ENCODE results near the gene CCDC57. TPM values are rescaled to one million over a fixed set of nuclear protein-coding genes. Genes with fewer than 3 reads are reported as not detected.
"Not testable (repeated sequence)": the region's sequence is repeated elsewhere in the genome, so short reads cannot be mapped to it uniquely, and the experiment has no call there.

The CCDC57 gene
- total RNA-seq, 1 donor from 2014 or later, result 22.6 TPM

DNA sequence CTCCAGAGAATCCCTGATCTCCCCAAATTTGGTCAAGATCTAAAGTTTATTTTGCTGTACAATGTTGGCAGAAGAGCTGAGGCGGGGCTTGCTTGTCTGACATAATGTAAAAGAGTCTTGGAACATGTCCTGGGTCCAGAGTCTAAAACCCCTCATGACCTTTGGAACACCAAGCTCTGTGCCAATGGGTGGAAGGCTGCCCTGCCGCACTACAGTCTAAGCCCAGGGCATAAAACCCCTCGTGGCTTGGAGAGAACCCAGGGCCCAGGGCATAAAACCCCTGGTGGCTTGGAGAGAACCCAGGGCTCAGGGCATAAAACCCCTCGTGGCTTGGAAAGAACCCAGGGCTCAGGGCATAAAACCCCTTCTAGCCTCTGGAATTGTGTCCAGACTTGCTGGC lies 36.7 kb downstream of the CCDC57 start:
- DNase-seq, result no peak

DNA sequence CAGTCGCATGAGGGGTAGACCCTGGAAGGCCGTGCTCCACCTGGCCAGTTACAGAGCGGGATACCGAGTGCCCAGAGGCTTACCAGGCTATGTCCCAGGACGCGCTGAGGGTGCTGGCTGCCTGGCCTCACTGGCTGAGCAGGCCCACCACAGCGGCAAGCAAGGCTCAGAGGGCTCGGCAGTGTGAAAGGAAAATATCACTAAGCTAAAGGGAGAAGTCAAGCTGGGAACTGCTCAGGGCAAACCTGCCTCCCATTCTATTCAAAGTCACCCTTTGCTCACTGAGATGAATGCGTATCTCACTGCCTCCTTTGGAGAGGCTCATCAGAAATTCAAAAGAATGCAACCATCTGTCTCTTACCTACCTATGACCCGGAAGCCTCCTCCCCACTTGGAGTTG lies 37.4 kb downstream of the CCDC57 start:
- no peak for DNase-seq

GRCh38 chr17:82174042-82174857 lies 38.4 kb downstream of the CCDC57 start:
- DNase-seq, result not testable (repeated sequence)

DNA sequence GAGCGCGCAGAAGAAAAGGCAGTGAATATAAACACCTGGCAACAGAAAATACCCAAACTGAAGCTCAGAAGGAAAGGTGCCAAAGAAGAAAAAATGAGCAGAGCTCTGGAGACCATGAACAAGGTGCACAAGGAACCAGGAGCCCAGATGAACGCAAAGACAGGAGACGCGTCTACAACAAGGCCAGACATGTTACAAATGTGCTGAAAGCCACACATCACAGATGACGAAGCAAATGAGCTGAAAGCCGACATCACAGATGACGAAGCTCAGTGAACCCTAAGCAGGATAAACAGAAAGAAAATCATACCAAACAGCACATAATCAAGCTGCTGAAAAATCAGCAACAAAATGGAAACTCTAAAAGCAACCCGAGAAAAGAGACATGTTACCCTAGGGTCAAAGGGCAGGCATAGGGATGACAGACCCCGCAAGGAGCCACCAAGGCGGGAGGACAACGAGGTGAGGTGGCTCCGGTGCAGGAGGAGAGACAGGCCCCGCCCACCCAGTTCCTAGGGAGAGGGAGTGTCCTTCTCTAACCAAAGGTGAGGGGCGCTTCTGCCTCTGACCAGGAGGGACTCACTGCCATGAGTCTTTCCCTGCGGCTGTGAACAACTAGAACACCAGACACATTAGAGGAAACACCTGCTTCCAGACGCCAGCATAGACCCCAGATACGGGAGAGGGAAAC lies 39.1 kb downstream of the CCDC57 start:
- DNase-seq, result no peak

DNA sequence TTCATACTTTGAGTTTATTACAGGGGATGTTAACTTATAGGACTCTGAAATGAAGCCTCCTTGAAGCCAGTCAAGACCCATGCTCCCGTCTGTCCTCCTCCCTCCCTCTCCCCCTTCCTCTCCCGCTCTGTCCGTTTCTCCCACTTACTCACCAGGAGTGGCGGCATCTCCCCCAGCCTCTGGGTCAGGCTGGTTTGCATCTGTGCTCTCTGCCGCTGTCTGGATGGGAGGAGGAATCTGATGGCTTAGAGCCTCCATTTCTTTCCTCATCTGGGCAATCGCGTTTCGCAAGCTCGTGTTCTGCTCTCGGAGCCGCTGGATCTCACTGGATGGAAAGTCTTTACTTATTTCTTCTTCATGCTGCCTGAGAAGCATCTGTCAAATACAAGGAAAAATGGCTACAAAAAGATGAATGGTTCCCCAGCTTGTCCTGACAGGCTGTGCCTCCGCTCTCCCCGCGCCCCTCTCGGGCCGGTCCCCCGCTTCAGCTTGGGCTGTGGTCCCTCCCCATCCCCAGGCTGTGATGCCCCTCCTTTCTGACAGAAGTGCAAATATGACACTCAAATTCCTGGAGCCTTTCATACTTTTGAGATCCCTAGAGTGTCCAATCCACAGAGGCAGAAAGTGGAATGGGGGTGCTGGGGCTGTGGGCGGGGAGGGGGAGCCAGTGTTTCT lies 40.0 kb downstream of the CCDC57 start:
- DNase-seq, result no peak

DNA sequence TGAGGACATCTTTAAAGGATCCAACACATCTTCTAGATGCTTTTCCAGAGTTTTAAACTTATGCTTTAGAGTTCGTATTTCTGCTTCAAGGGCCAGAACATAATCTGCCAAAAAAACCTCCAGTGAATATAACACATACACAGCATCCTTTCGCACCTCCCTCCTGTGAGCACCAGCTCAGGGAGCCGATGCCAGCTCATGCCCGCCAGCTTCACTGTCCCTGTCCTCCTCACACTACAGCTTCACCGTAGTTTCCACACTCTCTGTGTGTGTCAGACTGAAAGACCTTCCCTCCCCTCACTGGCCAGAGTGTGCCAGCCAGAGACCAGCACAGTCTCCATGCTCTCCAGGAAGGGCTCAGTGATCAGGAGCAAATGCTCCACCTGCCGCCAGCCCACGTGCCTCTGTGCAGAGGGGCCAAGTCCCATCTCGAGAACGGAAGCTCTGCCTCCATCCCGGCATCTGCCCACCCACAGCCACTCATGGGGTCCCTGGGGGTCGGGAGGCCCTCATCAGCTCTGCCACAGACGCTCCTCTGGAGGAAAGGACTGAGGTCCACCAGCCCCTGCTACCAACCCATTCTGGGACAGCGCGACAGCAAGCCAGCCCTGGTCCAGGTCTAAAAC lies 40.8 kb downstream of the CCDC57 start:
- no peak for DNase-seq

- no peak for DNase-seq
Measured at GRCh38 chr17:82170412-82170961, 42.2 kb downstream of the CCDC57 start.

- no peak for DNase-seq
Measured at GRCh38 chr17:82168568-82168967, 44.1 kb downstream of the CCDC57 start.

DNA sequence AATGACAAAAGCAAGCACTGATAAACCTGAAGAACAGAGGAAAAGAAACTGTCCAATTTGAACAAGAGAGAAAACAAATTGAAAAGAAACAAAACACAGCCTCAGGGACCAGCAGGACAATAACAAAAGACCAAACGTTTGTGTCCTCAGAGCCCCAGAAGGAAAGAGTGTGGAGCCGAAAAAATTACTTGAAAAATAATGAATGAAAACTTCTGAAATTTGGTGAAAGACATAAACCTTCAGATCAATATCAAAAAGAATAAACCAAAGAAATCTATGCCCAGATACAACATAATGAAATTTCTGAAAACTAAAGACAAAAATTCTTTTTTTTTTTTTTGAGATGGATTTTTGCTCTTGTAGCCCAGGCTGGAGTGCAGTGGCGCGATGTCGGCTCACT lies 45.6 kb downstream of the CCDC57 start:
- no peak for DNase-seq

DNA sequence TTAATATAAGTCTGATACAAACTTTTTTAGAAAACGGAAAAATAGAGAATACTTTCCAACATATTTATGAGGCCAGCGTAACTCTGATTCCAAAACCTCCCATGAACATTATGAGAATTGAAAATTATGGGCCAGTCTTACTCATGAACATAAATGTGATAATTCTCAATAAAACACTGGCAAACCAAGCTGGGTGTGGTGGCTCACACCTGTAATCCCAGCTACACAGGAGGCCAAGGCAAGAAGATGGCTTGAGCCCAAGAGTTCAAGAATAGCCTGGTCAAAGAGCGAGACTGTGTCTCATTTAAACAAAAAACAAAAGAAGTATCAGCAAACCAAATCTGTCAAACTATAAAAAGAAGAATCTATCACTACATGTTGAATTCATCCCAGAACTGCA lies 47.8 kb downstream of the CCDC57 start:
- no peak for DNase-seq

DNA sequence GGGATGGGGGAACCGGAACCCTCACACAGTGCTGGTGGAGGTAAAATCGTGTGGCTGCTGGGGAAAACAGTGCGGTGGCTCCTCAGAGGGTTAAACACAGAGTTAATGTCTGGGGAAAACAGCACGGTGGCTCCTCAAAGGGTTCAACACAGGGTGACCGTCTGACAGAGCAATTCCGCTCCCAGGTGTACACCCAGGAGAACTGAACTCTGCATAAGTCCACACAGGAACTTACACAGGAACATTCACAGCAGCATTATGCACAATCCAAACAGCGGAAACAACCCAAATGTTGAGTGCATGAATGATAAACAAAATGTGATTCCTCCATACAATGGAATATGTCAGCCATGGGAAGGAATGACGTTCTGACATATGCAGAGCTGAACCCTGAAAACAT lies 51.4 kb downstream of the CCDC57 start:
- DNase-seq, result no peak

DNA sequence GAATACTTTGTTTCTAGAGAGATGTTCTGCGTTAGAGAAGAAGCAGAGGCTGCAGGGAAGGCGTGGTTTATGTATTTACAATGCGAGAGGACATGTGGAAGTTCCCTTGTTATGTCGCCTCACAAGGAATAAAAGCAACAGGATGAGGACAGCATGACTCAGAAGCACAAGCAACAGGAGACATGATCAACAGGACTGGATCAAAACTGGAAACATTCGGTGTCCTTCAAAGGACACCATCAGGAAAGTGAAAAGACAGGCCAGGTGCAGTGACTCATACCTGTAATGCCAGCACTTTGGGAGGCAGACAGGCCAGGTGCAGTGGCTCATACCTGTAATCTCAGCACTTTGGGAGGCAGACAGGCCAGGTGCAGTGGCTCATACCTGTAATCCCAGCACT lies 52.6 kb downstream of the CCDC57 start:
- DNase-seq, result no peak

- no peak for DNase-seq
Measured at GRCh38 chr17:82158825-82159224, 53.8 kb downstream of the CCDC57 start.

- DNase-seq, result no peak
Measured at GRCh38 chr17:82157046-82158035, 55.3 kb downstream of the CCDC57 start.

DNA sequence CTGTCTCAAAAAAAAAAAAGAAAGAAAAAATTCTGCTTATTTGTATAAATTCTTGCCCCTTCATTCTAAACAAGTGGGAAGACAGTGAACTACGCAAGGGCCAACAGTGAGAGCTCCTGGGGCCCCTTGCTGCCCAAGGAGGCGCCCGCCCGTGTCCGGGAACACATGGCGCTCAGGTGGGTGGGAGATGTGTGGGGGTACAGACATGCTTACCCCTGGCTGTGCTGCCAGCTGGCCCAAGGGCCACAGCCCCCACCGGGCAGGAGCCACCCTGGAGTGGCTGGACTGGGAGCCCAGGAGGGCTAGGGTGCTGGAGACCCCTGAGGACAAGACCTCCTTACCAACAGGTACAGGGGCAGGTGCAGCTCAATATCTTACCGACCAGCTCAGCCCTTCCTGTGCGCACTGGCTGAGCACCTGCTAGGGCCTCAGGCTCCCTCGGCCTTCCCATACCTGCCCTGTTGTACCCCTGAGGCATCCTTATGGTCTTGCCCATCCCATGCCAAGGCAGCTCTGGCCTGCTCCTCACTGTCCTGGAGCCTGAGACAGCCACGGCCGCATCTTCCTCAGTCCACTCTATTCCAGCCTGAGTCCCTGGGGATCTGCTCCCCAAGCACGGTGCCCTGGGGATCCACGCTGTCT lies 56.2 kb downstream of the CCDC57 start:
- no peak for DNase-seq

GRCh38 chr17:82155606-82156005 lies 57.0 kb downstream of the CCDC57 start:
- DNase-seq, result no peak

DNA sequence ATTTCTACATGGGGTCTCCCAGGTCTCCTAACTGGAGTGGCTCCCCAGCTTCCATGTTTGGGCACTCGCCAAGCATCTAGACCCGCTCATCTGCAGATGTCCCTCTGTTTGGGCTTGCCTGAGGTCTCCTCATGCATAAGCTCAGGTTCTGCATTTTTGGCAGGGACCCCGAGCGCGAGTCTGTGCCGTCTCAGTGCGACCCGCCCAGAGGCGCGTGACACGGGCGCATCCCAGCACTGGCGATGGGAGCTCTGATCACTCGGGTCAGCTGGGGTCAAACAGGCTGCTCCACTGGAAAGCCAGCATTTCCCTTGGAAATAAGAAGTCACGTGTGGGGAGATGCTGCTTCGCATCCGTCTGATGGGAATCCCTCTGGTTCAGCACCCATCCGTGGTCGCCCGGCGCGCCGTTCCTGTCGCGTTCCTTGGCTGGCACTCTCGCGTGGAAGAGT lies 57.7 kb downstream of the CCDC57 start:
- no peak for DNase-seq

- peak; percentile 23 for DNase-seq
Measured at GRCh38 chr17:82153745-82154375, 58.8 kb downstream of the CCDC57 start.

- no peak for DNase-seq
Measured at GRCh38 chr17:82153295-82153691, 59.3 kb downstream of the CCDC57 start.

Measured in skin of body (tissue), 2 donors.